GM19035 (cell line): ENCODE results near the gene PBX3.

ENCODE experiments used
- ATAC-seq: cut with Tn5 transposase; IDR thresholded peaks from one replicate; pipeline ENCODE4 v1.9.1; 2021; ENCODE audit not compliant: unreplicated experiment

PBX3 gene

DNA sequence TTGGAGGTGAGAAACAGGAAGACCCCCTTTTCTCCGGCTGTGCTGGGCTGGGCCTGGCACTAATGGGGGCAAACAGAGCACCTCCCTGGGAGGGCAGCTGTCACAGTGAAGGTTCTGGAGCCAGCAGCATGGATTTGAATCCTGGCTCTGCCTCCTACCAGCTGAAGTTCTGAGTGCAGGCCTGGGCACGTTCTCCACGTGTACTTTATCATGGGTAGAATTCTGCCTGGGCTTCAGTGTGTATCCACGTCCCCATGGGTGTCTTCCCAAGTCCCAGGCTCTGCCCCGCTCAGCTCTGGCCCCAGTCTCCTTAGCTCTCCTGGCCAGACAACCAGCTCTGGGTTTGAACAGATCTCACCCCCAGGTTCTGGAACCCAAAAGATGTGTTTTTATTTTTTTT, 223.2 kb downstream of the PBX3 start:
- ATAC-seq: no peak

DNA sequence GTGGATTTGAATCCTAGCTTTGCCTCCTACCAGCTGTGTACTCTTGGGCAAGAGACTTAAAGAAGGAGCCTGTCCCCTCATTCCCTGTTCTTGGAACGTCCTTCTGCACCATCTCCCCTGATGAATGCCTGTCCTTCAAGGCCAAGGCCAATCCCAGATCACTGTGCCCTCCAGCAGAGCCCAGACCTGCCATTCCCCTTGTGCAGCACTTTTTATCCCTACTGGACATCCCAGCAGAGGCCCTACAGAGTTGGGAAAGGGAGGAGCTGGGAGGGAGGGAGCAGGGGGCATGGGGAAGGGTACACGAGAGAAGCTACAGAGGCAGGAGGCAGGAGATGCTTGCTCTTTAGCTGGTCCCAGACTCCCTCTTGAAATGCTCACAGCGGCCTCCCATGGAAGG, 223.9 kb downstream of the PBX3 start:
- no peak for ATAC-seq

DNA sequence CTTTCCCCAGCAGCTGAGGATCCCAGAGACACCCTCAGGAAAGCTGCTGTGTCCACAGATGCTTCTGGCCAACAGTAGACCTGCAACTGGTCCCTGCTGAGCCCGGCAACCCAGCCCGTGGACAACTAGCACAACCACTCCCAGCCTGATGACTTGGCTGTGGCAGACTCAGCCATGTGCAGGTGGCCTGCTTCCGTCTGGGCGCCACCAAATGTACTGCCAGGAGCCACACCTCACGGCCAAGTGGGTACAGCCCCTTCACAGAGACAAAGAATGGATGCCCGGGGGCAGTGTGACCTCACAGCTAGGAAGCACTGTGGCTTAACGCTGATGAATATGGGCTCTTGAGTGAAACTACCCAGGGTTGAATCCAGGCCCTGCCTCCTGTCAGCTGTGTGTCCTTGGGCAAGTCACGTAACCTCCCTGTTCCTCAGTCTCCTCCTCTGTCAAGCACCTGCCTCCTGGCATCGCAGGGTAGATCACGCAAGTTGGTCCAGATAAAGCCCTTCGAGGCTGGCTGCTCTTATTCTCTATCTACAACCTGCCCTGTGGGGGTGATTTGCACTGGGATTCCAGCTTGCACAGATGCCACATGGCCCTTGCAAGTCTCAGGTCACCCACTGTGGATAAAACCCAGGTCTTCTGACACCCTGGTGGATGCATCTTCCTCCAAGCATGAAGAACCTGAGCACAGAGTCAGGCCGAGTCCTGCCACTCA, 225.0 kb downstream of the PBX3 start:
- no peak for ATAC-seq

DNA sequence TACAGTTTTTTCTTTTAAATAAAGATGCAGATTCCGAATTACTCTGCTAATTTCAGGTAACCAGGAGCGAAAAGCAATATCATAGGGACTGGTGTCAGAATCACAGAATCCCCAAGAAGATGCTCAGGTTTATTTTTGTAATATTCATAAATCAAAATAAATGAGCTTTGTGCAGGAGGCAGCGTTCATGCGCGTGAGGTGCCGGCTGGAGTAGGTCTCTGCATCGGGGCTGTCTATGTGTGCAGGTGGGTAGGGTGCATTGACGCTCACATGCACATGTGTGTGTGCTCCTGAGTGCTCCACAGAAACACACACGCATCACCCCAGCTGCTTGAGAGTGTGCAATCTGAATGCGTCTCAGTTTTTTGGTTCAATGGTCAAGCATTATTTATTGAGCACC, 226.4 kb downstream of the PBX3 start:
- ATAC-seq: no peak

DNA sequence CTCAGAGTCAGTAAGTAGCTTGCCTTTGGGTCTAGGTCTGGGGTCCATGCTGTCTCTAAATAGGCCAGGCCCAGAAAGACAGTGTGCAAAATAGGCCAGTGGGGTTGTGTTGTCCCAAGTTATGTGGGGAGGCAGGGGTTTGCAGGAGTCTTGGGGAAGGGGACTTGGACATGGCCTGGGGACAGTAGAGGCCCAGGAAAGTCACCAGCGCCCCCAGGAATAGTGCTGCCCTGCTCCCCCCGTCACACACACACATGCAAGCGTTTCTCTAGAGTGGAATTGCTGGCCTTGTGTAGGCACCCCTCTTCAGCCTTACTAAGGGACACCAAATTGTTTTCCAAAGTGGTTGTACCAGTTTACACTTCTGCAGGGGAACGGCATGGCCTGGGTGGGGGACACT, 227.5 kb downstream of the PBX3 start:
- ATAC-seq: no peak

DNA sequence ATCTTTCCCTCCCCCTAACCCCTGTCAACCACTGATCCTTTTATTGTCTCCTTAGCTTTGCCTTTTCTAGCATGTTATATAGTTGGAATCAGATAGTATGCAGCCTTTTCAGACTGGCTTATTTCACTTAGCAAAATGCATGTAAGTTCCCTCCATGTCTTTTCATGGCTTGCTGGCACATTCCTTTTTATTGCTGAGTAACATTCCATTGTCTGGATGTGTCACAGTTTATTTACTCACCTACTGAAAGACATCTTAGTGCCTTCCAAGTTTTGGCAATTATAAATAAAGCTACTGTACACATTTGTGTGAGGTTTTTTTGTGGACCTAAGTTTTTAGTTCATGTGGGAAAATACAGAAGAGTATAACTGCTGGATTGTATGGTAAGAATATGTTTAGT, 230.1 kb downstream of the PBX3 start:
- ATAC-seq: no peak

DNA sequence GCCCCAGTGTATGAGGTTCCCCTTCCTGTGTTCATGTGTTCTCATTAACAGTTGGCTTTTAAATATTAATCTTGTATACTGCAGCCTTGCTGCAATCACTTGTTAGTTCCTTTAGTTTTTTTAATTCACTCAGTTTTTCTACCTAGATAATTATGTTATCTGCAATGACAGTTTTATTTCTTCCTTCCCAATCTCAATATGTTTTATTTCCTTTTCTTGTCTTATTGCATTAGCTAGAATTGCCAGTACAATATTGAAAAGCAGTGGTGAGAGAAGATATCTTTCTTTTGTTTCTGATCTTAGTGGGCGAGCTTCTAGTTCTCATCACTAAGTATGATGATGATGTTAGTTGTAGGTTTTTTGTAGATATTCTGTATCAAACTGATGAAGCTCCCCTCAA, 232.2 kb downstream of the PBX3 start:
- ATAC-seq: no peak

DNA sequence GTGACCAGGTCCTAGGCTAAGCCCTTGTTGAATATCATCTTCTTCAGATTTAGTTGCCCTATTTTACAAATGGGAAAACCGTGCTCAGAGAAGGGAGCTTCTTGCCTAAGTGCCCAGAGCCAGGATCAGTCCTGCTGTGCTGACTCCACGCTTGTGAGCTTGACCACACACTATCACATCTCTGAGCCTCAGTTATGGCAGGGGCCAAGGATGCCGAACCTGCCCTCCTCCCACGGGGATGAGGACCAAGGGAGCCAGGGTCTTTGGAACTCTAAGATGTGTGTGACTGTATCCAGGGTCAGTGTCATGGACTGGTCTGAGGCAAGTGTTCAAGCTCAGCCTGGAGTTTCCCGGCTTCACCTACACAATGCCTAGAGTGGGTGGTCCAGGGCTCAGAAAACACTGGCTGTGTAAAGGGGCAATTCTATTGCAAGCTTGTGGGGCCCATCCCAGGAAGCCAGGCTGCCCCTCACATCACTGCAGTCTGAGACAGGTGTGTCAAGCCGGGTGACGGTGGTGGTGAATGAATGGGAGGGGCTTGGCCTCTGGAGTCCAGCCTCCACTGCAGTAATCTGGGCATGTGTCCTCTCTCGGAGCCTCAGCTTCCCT, 235.7 kb downstream of the PBX3 start:
- no peak for ATAC-seq

DNA sequence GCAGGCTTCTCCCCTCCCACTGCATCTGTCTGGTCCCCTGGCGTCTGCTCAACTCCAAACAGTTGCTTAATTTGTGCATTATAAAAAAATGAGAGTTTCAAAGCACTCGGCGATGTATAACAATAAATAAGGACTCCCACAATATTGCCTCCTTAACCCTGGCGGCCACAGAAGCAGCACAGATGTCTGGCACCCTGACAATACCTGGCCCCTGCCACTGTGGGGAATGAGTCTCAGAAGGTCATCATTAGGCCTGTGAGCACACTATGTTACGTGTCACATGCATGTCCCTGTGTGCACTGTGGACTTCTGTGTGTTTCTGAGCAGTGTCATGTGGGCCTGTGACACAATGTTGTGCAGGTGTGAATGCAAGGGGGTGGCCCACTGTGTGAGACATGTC, 236.5 kb downstream of the PBX3 start:
- ATAC-seq: no peak

DNA sequence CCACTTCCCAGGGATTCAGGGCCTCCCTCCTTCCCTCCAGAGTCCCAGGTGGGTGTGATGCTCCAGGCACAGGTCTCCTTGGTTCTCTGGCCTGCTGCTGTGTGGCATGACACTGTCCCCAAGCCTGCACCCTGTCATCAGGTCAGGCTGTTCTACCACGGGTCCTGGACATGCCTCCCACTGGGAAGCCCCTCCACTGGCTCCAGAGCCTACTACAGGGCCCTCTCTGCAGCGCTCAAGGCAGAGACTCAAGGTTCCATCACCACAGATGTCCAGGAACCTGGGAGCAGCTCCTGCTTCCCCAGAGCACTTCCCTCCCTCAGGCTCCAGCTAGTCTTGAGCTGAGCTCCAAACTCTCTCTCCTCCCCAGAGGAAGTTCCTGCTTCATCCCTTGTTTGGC, 237.3 kb downstream of the PBX3 start:
- ATAC-seq: no peak

DNA sequence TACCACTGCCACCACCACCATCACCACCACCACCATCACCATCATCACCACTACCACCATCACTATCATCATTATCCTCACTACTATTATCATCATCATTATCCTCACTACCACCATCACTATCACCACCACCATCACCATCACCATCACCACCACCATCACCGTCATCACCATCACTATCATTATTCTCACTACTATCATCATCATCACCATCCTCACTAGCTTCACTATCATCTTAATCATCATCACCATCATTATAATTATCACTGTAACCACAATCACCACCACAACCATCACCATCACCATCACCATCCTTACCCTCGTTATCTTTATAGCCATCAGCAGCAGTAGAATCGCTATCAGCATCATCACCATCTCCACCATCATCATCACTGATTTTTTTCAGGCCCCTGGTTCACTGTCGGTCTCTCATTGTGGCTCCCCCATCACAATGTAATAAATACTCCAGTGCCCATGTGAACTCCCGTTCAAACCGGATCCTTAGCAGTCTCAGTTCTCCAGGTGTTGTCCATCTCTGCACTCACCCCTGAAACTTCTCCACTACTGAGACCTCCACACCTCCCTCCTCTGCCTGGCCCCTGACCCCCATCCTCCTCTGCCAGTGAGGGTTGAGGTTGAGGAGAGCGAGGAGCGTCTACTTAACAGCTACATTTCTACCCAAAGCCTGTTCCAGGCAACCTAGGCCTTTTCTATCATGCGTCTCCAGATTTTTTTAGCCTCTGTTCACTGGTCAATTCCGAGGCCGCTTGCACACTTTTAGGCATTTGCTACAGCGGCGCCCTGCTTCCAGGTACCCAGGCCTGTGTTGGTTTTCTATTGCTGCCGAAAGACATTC, 238.2 kb downstream of the PBX3 start:
- no peak for ATAC-seq

DNA sequence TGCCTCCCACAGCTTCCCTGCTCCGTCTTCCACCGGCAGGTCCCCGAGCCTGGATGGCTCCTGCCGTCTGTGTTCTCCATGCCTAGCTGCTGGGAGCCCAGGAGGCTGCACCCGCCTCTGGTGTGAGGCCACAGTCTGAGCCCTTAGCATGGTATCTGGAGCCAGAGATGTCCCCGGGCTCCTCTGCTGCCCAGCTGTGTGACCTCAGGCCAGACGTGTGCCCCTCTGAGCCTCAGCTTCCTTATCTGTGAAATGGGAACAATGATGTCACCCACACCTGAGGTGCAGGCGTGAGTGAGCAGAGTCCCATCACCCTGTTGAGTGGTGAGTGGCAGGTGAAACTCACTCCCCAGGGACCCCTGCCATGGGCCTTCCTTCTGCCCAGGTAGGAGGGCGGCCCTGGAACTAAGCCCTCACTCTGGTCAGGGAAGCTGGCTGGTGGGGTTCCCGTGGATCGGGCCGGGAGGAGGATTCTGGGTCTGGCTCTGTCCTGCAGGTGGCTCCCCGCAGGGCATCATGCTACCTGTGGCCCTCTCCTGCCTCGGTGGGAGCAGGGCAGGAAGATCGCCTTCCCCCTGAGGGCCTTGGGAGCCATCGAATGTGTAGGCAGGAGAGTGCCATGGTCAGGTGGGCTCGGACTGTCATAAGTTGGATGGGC, 239.0 kb downstream of the PBX3 start:
- ATAC-seq: no peak

DNA sequence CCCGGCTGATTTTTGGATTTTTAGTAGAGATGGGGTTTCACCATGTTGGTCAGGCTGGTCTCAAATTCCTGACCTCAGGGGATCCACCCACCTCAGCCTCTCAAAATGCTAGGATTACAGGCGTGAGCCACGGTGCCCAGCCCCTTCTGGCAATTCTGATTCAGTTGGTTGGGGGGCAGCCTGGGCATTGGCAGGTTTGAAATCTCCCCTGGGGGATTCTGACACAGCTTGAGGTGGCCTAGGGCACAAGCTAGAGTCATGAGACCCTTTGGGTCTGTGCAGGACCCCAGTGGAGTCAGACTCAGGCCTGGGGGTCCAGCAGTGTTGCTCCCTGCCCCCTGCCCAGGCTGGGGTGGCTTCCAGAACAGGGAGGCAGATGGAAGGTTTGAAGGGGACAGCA, 239.8 kb downstream of the PBX3 start:
- ATAC-seq: no peak

DNA sequence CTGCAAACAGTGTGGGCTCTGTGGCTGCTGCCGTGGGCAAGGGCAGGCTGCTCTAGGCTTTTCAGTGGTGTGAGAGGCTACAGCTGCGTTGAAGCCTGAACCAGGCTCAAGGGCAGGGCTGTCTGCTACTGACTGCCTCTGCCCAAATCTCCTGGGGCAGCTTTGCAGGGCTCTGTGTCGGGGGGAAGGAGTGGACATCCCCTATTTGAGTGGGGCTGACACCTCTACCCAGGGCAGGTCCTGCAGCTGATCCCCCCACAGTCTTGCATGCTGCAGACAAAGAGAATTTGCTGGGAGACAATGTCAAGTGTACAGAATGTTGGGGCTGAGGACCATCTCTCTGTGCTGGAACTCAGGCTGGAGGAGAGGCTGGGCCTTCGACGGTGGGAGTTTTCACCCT, 240.2 kb downstream of the PBX3 start:
- ATAC-seq: no peak

DNA sequence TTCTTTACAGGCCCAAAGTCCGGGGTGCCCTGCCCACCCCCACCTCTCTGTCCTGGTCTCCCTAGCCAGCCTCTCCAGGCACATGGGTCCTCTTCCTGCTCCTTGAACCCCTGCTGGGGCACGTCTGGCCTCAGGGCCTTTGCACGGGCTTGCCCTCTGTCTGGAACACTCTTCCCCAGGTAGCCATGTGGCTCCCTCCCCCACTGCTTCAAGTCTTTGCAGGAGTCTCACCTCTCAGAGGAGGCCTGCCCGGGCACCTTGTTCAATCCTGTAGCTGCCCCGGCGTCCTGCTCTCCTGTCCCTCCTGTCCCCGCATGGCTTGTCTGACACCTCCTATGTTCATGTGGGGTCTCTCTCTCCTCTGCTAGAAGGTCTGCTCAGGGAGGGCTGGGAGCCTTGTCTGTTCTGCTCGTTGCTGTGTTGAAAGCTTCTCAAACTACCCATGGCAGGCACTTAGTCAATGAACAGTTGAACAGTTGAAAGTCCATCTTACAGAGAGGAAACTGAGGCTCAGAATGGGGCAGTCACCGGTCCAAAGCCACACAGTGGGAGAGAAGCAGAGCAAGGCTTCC, 241.4 kb downstream of the PBX3 start:
- no peak for ATAC-seq

DNA sequence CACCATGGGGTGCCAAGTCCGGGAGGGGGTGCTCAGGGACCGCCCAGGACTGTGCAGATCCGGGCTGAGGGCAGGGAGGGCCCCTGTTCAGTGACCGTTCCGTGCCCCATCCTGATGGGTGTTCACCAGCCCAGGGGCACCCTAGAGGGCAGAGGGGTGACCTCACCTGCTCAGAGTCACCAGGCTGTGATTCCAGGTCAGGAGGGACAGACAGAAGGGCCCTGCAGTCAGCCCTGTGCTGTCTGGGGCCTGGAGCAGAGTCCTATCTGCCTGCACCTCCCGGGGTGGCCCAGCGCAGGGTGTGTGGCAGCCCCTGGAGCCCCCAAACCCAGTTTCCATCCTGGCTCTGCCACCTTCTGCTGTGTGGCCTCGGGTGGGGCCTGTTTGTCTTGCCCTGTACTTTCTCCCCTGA, 241.9 kb downstream of the PBX3 start:
- no peak for ATAC-seq

DNA sequence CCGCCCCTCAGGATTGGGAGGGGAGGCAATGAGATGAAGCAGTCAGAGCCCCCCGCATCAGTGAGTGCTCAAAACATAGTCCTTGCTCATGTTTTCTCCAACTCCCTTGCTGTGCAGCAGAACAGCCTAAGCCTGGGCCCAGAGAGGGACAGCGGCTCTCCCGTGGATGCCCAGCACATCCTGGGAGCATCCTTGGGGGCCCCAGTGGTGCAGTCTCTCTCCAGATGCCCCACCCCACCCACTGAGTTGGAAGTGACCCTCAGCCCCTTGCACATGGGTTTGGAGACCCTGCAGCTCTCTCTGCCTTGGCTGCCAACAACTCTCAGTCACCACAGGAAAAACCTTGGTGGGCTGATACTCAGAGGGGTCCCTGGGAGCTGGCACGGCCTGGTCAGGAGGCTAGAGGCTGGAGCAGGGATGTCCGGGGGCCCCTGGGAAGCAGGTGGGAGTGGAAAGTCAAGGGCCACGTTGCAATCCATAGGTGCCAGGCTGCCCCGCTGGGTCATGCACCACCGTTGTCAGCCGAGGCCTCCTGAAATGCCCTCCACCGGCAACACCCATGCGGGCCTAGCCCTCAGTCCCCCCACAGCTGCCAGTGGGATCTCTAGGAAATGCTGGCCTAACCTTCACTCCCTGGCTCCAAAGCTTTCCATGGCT, 242.5 kb downstream of the PBX3 start:
- ATAC-seq: no peak

DNA sequence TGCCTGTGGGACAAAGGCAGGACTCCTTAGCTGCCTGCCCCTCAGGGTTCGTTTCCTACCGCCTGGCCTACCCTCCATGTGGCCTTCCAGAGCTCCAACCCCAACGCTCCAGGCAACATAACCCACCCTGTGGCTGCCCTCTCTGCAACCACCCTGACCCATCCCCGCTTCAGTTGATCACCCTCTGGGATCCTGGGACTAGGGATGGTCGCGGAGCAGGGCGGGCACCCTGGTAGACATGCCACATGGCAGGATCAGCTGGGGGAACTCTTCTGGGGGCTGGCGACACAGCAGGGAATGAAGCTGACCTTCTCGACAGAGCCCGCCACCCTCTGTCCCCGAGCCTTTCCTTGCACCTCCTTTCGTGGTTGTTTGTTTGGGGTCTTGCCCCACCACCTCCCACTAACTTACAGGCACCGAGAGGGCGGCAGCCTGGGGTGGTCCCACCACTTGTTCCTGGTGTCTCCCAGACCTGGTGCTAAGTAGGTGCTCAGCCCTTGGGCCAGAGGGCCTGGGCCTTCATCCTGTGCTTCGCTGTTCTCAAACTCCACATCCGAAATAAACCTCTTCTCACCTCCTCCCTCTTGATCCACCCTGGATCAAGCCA, 243.1 kb downstream of the PBX3 start:
- no peak for ATAC-seq

DNA sequence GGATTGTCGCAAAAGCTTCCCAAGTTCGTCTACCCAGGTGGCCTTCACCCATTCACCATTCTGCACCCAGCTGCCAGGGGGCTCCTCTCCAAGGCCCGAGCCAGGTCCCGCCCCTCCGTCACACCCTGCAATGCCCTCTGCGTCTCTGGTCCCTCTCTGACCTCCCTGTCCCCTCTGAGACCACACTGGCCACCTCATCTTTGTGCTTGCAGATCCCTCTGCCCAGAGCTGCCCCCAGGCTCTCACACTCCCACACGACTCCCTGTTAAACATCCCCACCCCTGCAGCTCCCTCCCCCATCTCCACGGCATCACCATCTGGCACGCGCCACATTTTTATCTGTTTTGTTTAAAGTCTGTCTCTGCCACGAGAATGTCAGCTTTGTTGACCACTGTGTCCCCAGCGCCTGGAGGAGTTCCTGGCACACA, 243.6 kb downstream of the PBX3 start:
- ATAC-seq: no peak

DNA sequence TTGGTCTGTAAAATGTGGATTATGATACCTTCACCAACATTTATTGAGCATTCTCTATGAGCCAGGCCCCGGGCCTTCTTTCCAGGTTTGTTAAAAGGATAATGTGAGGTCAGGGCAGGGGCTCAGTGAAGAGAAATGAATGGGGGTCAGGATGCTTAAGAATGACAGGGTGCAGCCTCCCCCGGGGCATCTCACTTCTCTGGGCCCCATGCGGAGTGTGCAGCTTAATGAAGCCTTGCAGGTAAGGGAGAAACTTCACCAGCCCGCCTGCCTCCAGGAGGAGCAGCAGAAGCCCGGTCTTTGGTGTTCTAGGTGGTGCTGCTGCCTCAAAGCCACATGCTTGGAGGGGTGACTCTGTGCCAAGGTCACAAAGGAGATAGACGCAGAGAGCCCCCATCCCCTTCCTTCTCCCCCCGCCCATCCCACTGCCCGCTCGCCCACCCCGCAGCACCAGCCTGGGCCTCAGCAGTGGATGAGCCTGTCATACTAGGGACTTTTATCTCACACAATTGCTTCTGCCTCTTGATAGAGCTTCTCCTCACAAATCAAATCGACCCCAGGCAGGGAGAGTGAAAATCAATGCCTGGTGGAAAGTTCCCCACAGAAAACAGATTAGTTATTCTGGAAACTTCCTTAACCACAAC, 244.8 kb downstream of the PBX3 start:
- no peak for ATAC-seq
